ENCODE data around the gene SORL1. TPM values are rescaled to one million over a fixed set of nuclear protein-coding genes. Genes with fewer than 3 reads are reported as not detected.

SORL1 gene
- total and polyA plus RNA-seq, 3 experiments from 2014 or later = 44.5 to 220 (median 46.9) TPM

GRCh38 chr11:121651257-121651605 is 199.1 kb downstream of the SORL1 start:
- Histone ChIP-seq H3K4me3 (ENCODE audit: low read length) (peak overlapping the region; percentile 11), H3K27me3 (ENCODE audit: insufficient read depth, low read length, poor library complexity, severe bottlenecking) (no peaks in the 10 kb centered on the region), H3K36me3 (ENCODE audit: insufficient read depth, low read length) (no peaks in the 10 kb centered on the region), H3K4me1 (ENCODE audit: insufficient read depth, low read length) (peaks cover 23% of the 10 kb centered on the region), H3K27ac (ENCODE audit: low read depth, low read length) (no peak overlapping the region), H3K9me3 (ENCODE audit: low read length) (no peaks in the 10 kb centered on the region)
- ChIA-PET CTCF (no interaction called here), POLR2A (no interaction called here)
- Mint-ChIP-seq H3K9me3 (no peaks in the 10 kb centered on the region), H3K4me1 (peaks cover 39 to 51% (median 48%) of the 10 kb centered on the region in 3 donors), H3K27me3 (peaks cover 0 to 5% of the 10 kb centered on the region in 2 donors), H3K4me3 (peak overlapping the region in 5 of 7 donors; percentile 78 to 90 (median 86)), H3K36me3 (peaks cover 0 to 4% (median 0%) of the 10 kb centered on the region in 3 donors), H3K27ac (peak overlapping the region in 7 of 8 donors; percentile 55 to 93 (median 76))
- DNase-seq = no peak

GRCh38 chr11:121652971-121653370 is 200.9 kb downstream of the SORL1 start:
- H3K9me3 Mint-ChIP-seq = no peaks in the 10 kb centered on the region
- H3K27me3 Mint-ChIP-seq = peaks cover 0 to 6% of the 10 kb centered on the region in 2 donors
- CTCF ChIA-PET = no interaction called here

GRCh38 chr11:121654259-121654842 is 202.2 kb downstream of the SORL1 start:
- Mint-ChIP-seq H3K9me3 (no peaks in the 10 kb centered on the region), H3K27me3 (peaks cover 0 to 6% of the 10 kb centered on the region in 2 donors)

More at GRCh38 chr11:121652971-121653370, 200.9 kb downstream of the SORL1 start:
- no peaks in the 10 kb centered on the region for H3K36me3 ChIP-seq (ENCODE audit: insufficient read depth, low read length)
- no peak overlapping the region for H3K4me3 ChIP-seq (ENCODE audit: low read length)
- H3K9me3 ChIP-seq (ENCODE audit: low read length) = no peaks in the 10 kb centered on the region
- Mint-ChIP-seq H3K27ac (peak overlapping the region in 1 of 8 donors; percentile 26), H3K4me1 (peaks cover 40 to 52% (median 48%) of the 10 kb centered on the region in 3 donors), H3K4me3 (peak overlapping the region in 1 of 7 donors; percentile 54), H3K36me3 (peaks cover 0 to 1% (median 0%) of the 10 kb centered on the region in 3 donors)
- DNase-seq = no peak
- H3K27ac ChIP-seq (ENCODE audit: low read depth, low read length) = no peak overlapping the region
- POLR2A ChIA-PET = no interaction called here
- H3K27me3 ChIP-seq (ENCODE audit: insufficient read depth, low read length, poor library complexity, severe bottlenecking) = no peaks in the 10 kb centered on the region
- H3K4me1 ChIP-seq (ENCODE audit: insufficient read depth, low read length) = peaks cover 23% of the 10 kb centered on the region

GRCh38 chr11:121654843-121655536 is 202.9 kb downstream of the SORL1 start:
- peaks cover 0 to 6% of the 10 kb centered on the region in 2 donors for H3K27me3 Mint-ChIP-seq
- ChIA-PET POLR2A (no interaction called here), CTCF (interaction anchor here (0.6 to 2.4 kb wide), 7 partner anchors 11 to 925 kb away, joined by 3 to 12 read pairs (median 3); no protein-coding TSS in a partner anchor)
- Histone ChIP-seq H3K27ac (ENCODE audit: low read depth, low read length) (no peak overlapping the region), H3K27me3 (ENCODE audit: insufficient read depth, low read length, poor library complexity, severe bottlenecking) (no peaks in the 10 kb centered on the region), H3K9me3 (ENCODE audit: low read length) (no peaks in the 10 kb centered on the region), H3K4me3 (ENCODE audit: low read length) (peak overlapping the region; percentile 68), H3K4me1 (ENCODE audit: insufficient read depth, low read length) (peaks cover 23% of the 10 kb centered on the region), H3K36me3 (ENCODE audit: insufficient read depth, low read length) (no peaks in the 10 kb centered on the region)
- peak overlapping the region in 3 of 8 donors; percentile 2 to 53 (median 35) for H3K27ac Mint-ChIP-seq
- H3K9me3 Mint-ChIP-seq = no peaks in the 10 kb centered on the region
- DNase-seq = no peak
- peaks cover 0 to 1% (median 0%) of the 10 kb centered on the region in 3 donors for H3K36me3 Mint-ChIP-seq
- H3K4me3 Mint-ChIP-seq = peak overlapping the region in 6 of 7 donors; percentile 82 to 89 (median 85)
- peaks cover 34 to 41% (median 35%) of the 10 kb centered on the region in 3 donors for H3K4me1 Mint-ChIP-seq

More at GRCh38 chr11:121654259-121654842, 202.2 kb downstream of the SORL1 start:
- no peak for DNase-seq
- ChIA-PET POLR2A (no interaction called here), CTCF (interaction anchor here (0.6 to 2.4 kb wide), 6 partner anchors 10 to 852 kb away, joined by 3 to 12 read pairs (median 3); no protein-coding TSS in a partner anchor)
- H3K4me1 ChIP-seq (ENCODE audit: insufficient read depth, low read length) = peaks cover 23% of the 10 kb centered on the region
- H3K4me3 ChIP-seq (ENCODE audit: low read length) = no peak overlapping the region
- H3K36me3 ChIP-seq (ENCODE audit: insufficient read depth, low read length) = no peaks in the 10 kb centered on the region
- Mint-ChIP-seq H3K4me1 (peaks cover 40 to 47% (median 41%) of the 10 kb centered on the region in 3 donors), H3K27ac (peak overlapping the region in 1 of 8 donors; percentile 48), H3K36me3 (peaks cover 0 to 1% (median 0%) of the 10 kb centered on the region in 3 donors), H3K4me3 (peak overlapping the region in 4 of 7 donors; percentile 0 to 35 (median 18))
- H3K27me3 ChIP-seq (ENCODE audit: insufficient read depth, low read length, poor library complexity, severe bottlenecking) = no peaks in the 10 kb centered on the region
- H3K9me3 ChIP-seq (ENCODE audit: low read length) = no peaks in the 10 kb centered on the region
- no peak overlapping the region for H3K27ac ChIP-seq (ENCODE audit: low read depth, low read length)

- Mint-ChIP-seq H3K27me3 (peaks cover 0 to 6% of the 10 kb centered on the region in 2 donors), H3K4me3 (peak overlapping the region; percentile 63 to 89 (median 82)), H3K4me1 (peaks cover 27 to 34% (median 27%) of the 10 kb centered on the region in 3 donors), H3K27ac (peak overlapping the region in 6 of 8 donors; percentile 2 to 63 (median 38)), H3K9me3 (no peaks in the 10 kb centered on the region), H3K36me3 (peaks cover 0 to 1% (median 0%) of the 10 kb centered on the region in 3 donors)
- DNase-seq = peak; percentile 35 to 64 (median 41)
- Histone ChIP-seq H3K27ac (ENCODE audit: low read depth, low read length) (no peak overlapping the region), H3K9me3 (ENCODE audit: low read length) (no peaks in the 10 kb centered on the region), H3K27me3 (ENCODE audit: insufficient read depth, low read length, poor library complexity, severe bottlenecking) (no peaks in the 10 kb centered on the region), H3K4me3 (ENCODE audit: low read length) (peak overlapping the region; percentile 68), H3K36me3 (ENCODE audit: insufficient read depth, low read length) (no peaks in the 10 kb centered on the region), H3K4me1 (ENCODE audit: insufficient read depth, low read length) (peaks cover 16% of the 10 kb centered on the region)
- ChIA-PET CTCF (interaction anchor here (1.0 to 2.4 kb wide), 3 partner anchors 11 to 924 kb away, joined by 3 to 12 read pairs (median 3); no protein-coding TSS in a partner anchor), POLR2A (no interaction called here)
Observed at GRCh38 chr11:121655537-121656327, 203.6 kb downstream of the SORL1 start.

GRCh38 chr11:121656328-121657090 is 204.4 kb downstream of the SORL1 start:
- Histone ChIP-seq H3K27ac (ENCODE audit: low read depth, low read length) (no peak overlapping the region), H3K4me3 (ENCODE audit: low read length) (peak overlapping the region; percentile 68), H3K4me1 (ENCODE audit: insufficient read depth, low read length) (peaks cover 8% of the 10 kb centered on the region), H3K36me3 (ENCODE audit: insufficient read depth, low read length) (no peaks in the 10 kb centered on the region), H3K9me3 (ENCODE audit: low read length) (no peaks in the 10 kb centered on the region), H3K27me3 (ENCODE audit: insufficient read depth, low read length, poor library complexity, severe bottlenecking) (no peaks in the 10 kb centered on the region)
- Mint-ChIP-seq H3K4me1 (peaks cover 19 to 26% (median 19%) of the 10 kb centered on the region in 3 donors), H3K27ac (no peak overlapping the region), H3K27me3 (peaks cover 0 to 6% of the 10 kb centered on the region in 2 donors), H3K36me3 (peaks cover 0 to 3% (median 1%) of the 10 kb centered on the region in 3 donors), H3K9me3 (no peaks in the 10 kb centered on the region), H3K4me3 (peak overlapping the region in 6 of 7 donors; percentile 18 to 89 (median 85))
- ChIA-PET CTCF (interaction anchor here (2.4 kb wide), 1 partner anchor 12 kb away, joined by 12 read pairs; no protein-coding TSS in a partner anchor), POLR2A (no interaction called here)
- no peak for DNase-seq

- no peaks in the 10 kb centered on the region for H3K27me3 ChIP-seq (ENCODE audit: insufficient read depth, low read length, poor library complexity, severe bottlenecking)
- Mint-ChIP-seq H3K27ac (no peak overlapping the region), H3K9me3 (no peaks in the 10 kb centered on the region), H3K4me3 (peak overlapping the region in 1 of 7 donors; percentile 47), H3K4me1 (peaks cover 13 to 19% (median 13%) of the 10 kb centered on the region in 3 donors), H3K27me3 (peaks cover 0 to 6% of the 10 kb centered on the region in 2 donors), H3K36me3 (peaks cover 0 to 4% (median 2%) of the 10 kb centered on the region in 3 donors)
- POLR2A ChIA-PET = no interaction called here
- H3K4me3 ChIP-seq (ENCODE audit: low read length) = no peak overlapping the region
- H3K4me1 ChIP-seq (ENCODE audit: insufficient read depth, low read length) = peaks cover 5% of the 10 kb centered on the region
- DNase-seq = no peak
- no peaks in the 10 kb centered on the region for H3K9me3 ChIP-seq (ENCODE audit: low read length)
- no peak overlapping the region for H3K27ac ChIP-seq (ENCODE audit: low read depth, low read length)
- H3K36me3 ChIP-seq (ENCODE audit: insufficient read depth, low read length) = no peaks in the 10 kb centered on the region
- CTCF ChIA-PET = no interaction called here
Observed at GRCh38 chr11:121657146-121657545, 205.0 kb downstream of the SORL1 start.
